A549 (cell line): ENCODE results near the gene PES1. TPM values are rescaled to one million over a fixed set of nuclear protein-coding genes. Genes with fewer than 3 reads are reported as not detected.
"Not testable (repeated sequence)": the region's sequence is repeated elsewhere in the genome, so short reads cannot be mapped to it uniquely, and the experiment has no call there.

ENCODE experiments used
- ATAC-seq, 2 experiments: fragments of 200-7000 bp in 1 of 2; fragments of >200 bp in 1 of 2; cut with Nextera tagmentation in 1 of 2; cut with Tn5 transposase in 1 of 2; 3 replicates each; pipeline versions ENCODE4 v1.8.0 to v1.9.1; 2018 to 2020; ENCODE audit warnings: mild to moderate bottlenecking in 1 of 2, moderate library complexity in 1 of 2
- CTCF ChIA-PET: fragments of 300-600 bp; sonication (Branson Sonifier 250); formaldehyde crosslinking; extraction: SDS; loops from one replicate; lab custom pipeline; 2021; ENCODE audit warnings: antibody characterized with exemption, inconsistent platforms; lab: Yijun Ruan, JAX
- POLR2A ChIA-PET: fragments of 350-600 bp; formaldehyde crosslinking; extraction: SDS; loops from one replicate; lab custom pipeline; 2021; ENCODE audit warnings: antibody characterized with exemption, inconsistent platforms; lab: Yijun Ruan, JAX
- DNase-seq, 2 experiments: peaks; one replicate each; pipeline versions ENCODE4 v3.0.0 to v3.0.0-alpha.2; 2011 to 2016; ENCODE audit warnings: low read depth in 1 of 2, low spot score in 1 of 2
- FAIRE-seq: peaks from 2 replicates; lab custom pipeline; 2011; peaks lifted over from hg19 to GRCh38; lab: Jason Lieb, UNC
- H3K27ac ChIP-seq, 2 experiments: fragments of >200 bp; sonication (Bioruptor Twin); formaldehyde crosslinking; 3 replicates each; pipeline ENCODE4 v1.5.1; 2016 to 2017
- H3K4me1 ChIP-seq: fragments of >200 bp; sonication (Bioruptor Twin); formaldehyde crosslinking; 3 replicates; pipeline ENCODE4 v1.6.1; 2016
- H3K4me2 ChIP-seq: fragments of >200 bp; sonication (Bioruptor Twin); formaldehyde crosslinking; 3 replicates; pipeline ENCODE4 v1.6.1; 2016
- H3K4me3 ChIP-seq: fragments of >200 bp; sonication (Bioruptor Twin); formaldehyde crosslinking; 3 replicates; pipeline ENCODE4 v1.5.1; 2016
- H3K9me3 ChIP-seq: fragments of >200 bp; sonication (Bioruptor Twin); formaldehyde crosslinking; 3 replicates; pipeline ENCODE4 v1.6.1; 2016
- BHLHE40 ChIP-seq: IDR thresholded peaks from 2 replicates; pipeline ENCODE4 v1.6.1; 2012; ENCODE audit warnings: low read depth, low read length, inconsistent platforms
- CBX2 ChIP-seq: fragments of 200-600 bp; sonication (generic); IDR thresholded peaks from 2 replicates; pipeline ENCODE4 v1.6.1; 2016; ENCODE audit warnings: low read depth, mild to moderate bottlenecking, borderline replicate concordance
- CEBPB ChIP-seq, 2 experiments: fragments of >200 bp in 1 of 2; sonication (Bioruptor Twin) in 1 of 2; formaldehyde crosslinking in 1 of 2; IDR thresholded peaks; 2 replicates each; pipeline ENCODE4 v1.6.1; 2012 to 2016
- CHD2 ChIP-seq: fragments of 150-350 bp; IDR thresholded peaks from 2 replicates; pipeline ENCODE4 v1.6.1; 2014; ENCODE audit warnings: low read length; ENCODE audit not compliant: partially characterized antibody
- CHD4 ChIP-seq: fragments of 200-600 bp; sonication (generic); IDR thresholded peaks from 2 replicates; pipeline ENCODE4 v1.6.1; 2016; ENCODE audit warnings: antibody characterized with exemption, mild to moderate bottlenecking, borderline replicate concordance
- EHMT2 ChIP-seq: fragments of 200-600 bp; sonication (generic); IDR thresholded peaks from 2 replicates; pipeline ENCODE4 v1.6.1; 2016; ENCODE audit warnings: antibody characterized with exemption, low read depth, mild to moderate bottlenecking, moderate library complexity
- EP300 ChIP-seq, 2 experiments: fragments of >200 bp; sonication (Bioruptor Twin); formaldehyde crosslinking; IDR thresholded peaks; 2 replicates in 1 of 2; 3 replicates in 1 of 2; pipeline ENCODE4 v1.6.1; 2016 to 2017
- ESRRA ChIP-seq: fragments of 150-350 bp; IDR thresholded peaks from 2 replicates; pipeline ENCODE4 v1.6.1; 2014; ENCODE audit warnings: mild to moderate bottlenecking, low read length, borderline replicate concordance
- GATA3 ChIP-seq: IDR thresholded peaks from 2 replicates; pipeline ENCODE4 v1.6.1; 2012; ENCODE audit warnings: borderline replicate concordance
- HDAC2 ChIP-seq: fragments of 200-600 bp; sonication (generic); IDR thresholded peaks from 2 replicates; pipeline ENCODE4 v1.6.1; 2016
- HEYL ChIP-seq: fragments of 250-450 bp; sonication (Bioruptor Pico); IDR thresholded peaks from 2 replicates; pipeline ENCODE4 v1.8.0; 2021; ENCODE audit warnings: mild to moderate bottlenecking, moderate library complexity
- HOXB13 ChIP-seq: fragments of 250-450 bp; sonication (Bioruptor Pico); IDR thresholded peaks from 2 replicates; pipeline ENCODE4 v1.5.0; 2020; ENCODE audit warnings: low read depth, mild to moderate bottlenecking, moderate library complexity
- HOXB5 ChIP-seq: fragments of 250-450 bp; sonication (Bioruptor Pico); IDR thresholded peaks from 2 replicates; pipeline ENCODE4 v1.5.0; 2020; ENCODE audit warnings: mild to moderate bottlenecking, moderate library complexity
- JUN ChIP-seq, 2 experiments: fragments of >200 bp; sonication (Bioruptor Twin); formaldehyde crosslinking; IDR thresholded peaks; 2 replicates in 1 of 2; 3 replicates in 1 of 2; pipeline ENCODE4 v1.6.1; 2016 to 2017
- JUNB ChIP-seq: fragments of >200 bp; sonication (Bioruptor Twin); formaldehyde crosslinking; IDR thresholded peaks from 2 replicates; pipeline ENCODE4 v1.6.1; 2016
- MAFK ChIP-seq: fragments of 450-650 bp; IDR thresholded peaks from 2 replicates; pipeline ENCODE4 v1.6.1; 2014; ENCODE audit not compliant: partially characterized antibody
- NPAS2 ChIP-seq: fragments of 250-450 bp; sonication (Bioruptor Pico); IDR thresholded peaks from 2 replicates; pipeline ENCODE4 v1.8.0; 2022; ENCODE audit warnings: mild to moderate bottlenecking, moderate library complexity, borderline replicate concordance
- NR3C1 ChIP-seq: fragments of >200 bp; sonication (Bioruptor Twin); formaldehyde crosslinking; IDR thresholded peaks from 3 replicates; pipeline ENCODE4 v1.6.1; 2017
- POLR2AphosphoS2 ChIP-seq: conservative IDR thresholded peaks from 2 replicates; pipeline ENCODE4 v1.6.1; 2012; ENCODE audit warnings: low read length, improper control_type of control experiment, inconsistent platforms
- RAD21 ChIP-seq, 2 experiments: fragments of >200 bp in 1 of 2; sonication (Bioruptor Twin) in 1 of 2; formaldehyde crosslinking in 1 of 2; IDR thresholded peaks in 1 of 2; conservative IDR thresholded peaks in 1 of 2; 2 replicates in 1 of 2; 3 replicates in 1 of 2; pipeline ENCODE4 v1.6.1; 2012 to 2018; ENCODE audit warnings: inconsistent platforms in 1 of 2
- RFX5 ChIP-seq: fragments of 450-650 bp; IDR thresholded peaks from 2 replicates; pipeline ENCODE4 v1.7.1; 2014; ENCODE audit warnings: antibody characterized with exemption, mild to moderate bottlenecking, moderate library complexity
- SMC3 ChIP-seq: fragments of >200 bp; sonication (Bioruptor Twin); formaldehyde crosslinking; IDR thresholded peaks from 3 replicates; pipeline ENCODE4 v1.6.1; 2018; ENCODE audit warnings: inconsistent platforms
- ZC3H11A ChIP-seq: fragments of 450-650 bp; IDR thresholded peaks from 2 replicates; pipeline ENCODE4 v1.6.1; 2014; ENCODE audit warnings: antibody characterized with exemption, mild to moderate bottlenecking
- ZFP36 ChIP-seq: fragments of 450-650 bp; IDR thresholded peaks from 2 replicates; pipeline ENCODE4 v1.6.1; 2014; ENCODE audit warnings: borderline replicate concordance; ENCODE audit not compliant: partially characterized antibody
- ZNF302 ChIP-seq: fragments of 250-450 bp; sonication (Bioruptor Pico); IDR thresholded peaks from 2 replicates; pipeline ENCODE4 v1.9.0; 2021; ENCODE audit warnings: inconsistent platforms, mild to moderate bottlenecking, moderate library complexity
- ZSCAN20 ChIP-seq: fragments of 250-450 bp; sonication (Bioruptor Pico); IDR thresholded peaks from 2 replicates; pipeline ENCODE4 v1.8.0; 2022; ENCODE audit warnings: mild to moderate bottlenecking, moderate library complexity
- WGBS: methylation state at CpG from one replicate; pipeline ENCODE4 v1.1.6; 2017; ENCODE audit errors: missing lambda C conversion rate; 5-methylcytosine and 5-hydroxymethylcytosine counted together
- polyA plus RNA-seq, 4 experiments: library from polyadenylated mRNA; depleted of rRNA in 3 of 4; stranded (reverse); fragments of >200 nt; fragmentation: RNase III in 1 of 4; extraction: RNeasy Plus Mini Kit Qiagen cat#74134 plus additional on column Dnase treatment in 1 of 4; gene quantifications; 2 replicates in 3 of 4; 3 replicates in 1 of 4; pipeline ENCODE4 v1.2.3, GENCODE V29; 2011 to 2017
- TF ChIP-seq, protein P1 (sequence below): IDR thresholded peaks from 2 replicates; pipeline ENCODE4 v1.6.1; 2012; ENCODE audit warnings: low read depth, borderline replicate concordance
- TF ChIP-seq, protein P2 (sequence below): fragments of 250-450 bp; sonication (Bioruptor Pico); IDR thresholded peaks from 2 replicates; pipeline ENCODE4 v1.5.0; 2020; ENCODE audit warnings: low read depth, mild to moderate bottlenecking, moderate library complexity

Gene PES1
- polyA plus RNA-seq, 2 of the 4 experiments (the other 2 are of a cell fraction): 107 to 111 TPM

DNA sequence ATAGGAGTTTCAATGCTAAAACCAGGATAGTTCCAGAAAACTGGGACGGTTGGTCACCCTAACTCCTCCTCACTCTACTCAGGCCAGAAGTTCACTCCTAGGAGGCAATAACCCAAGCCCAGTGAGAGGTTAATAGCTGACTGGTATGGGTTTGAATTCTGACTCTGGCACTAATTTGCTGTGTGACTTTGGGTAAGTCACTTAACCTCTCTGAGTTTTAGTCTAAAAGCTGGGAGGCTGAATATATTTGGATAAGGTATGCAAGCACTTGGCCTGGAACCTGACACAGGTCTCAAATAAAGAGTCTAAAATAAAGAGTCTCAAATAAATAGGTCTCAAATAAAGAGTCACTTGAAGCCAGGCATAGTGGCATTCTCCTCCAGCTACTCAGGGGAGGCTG is 39.0 kb downstream of the PES1 start:
- 0% methylated on average over 1 of the region's 1 CpG for WGBS
- no peaks in the 10 kb centered on the region for H3K9me3 ChIP-seq
- ChIA-PET POLR2A (no interaction called here), CTCF (interaction anchor here (1.1 to 1.6 kb wide), 2 partner anchors 30 to 108 kb away, joined by 3 to 5 read pairs; no protein-coding TSS in a partner anchor)
- H3K27ac ChIP-seq: no peak overlapping the region
- no peak overlapping the region for H3K4me2 ChIP-seq
- FAIRE-seq (no peak), DNase-seq (no peak), ATAC-seq (no peak)
- no peaks in the 10 kb centered on the region for H3K4me1 ChIP-seq
- TF ChIP-seq, protein P1, sequence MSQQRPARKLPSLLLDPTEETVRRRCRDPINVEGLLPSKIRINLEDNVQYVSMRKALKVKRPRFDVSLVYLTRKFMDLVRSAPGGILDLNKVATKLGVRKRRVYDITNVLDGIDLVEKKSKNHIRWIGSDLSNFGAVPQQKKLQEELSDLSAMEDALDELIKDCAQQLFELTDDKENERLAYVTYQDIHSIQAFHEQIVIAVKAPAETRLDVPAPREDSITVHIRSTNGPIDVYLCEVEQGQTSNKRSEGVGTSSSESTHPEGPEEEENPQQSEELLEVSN: no peak
- TF ChIP-seq RFX5: no peak
- no peak for TF ChIP-seq SMC3
- peak; percentile 40 for TF ChIP-seq ZFP36
- no peak overlapping the region for H3K4me3 ChIP-seq

DNA sequence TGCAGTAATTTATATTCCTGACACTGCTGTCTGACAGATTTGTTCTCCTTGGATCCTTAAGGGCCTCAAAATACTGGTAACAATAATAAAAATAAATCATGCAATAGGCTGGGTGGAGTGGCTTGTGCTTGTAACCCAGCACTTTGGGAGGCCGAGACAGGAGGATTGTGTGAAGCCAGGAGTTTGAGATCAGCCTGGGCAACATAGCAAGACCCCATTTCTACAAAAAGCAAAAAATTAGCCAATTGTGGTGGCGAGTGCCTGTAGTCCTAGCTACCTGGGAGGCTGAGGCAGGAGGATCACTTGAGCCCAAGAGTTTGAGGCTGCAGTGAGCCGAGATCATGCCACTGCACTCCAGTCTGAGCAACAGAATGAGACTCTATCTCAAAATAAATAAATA is 39.9 kb downstream of the PES1 start:
- CTCF ChIA-PET: interaction anchor here (1.6 kb wide), 1 partner anchor 107 kb away, joined by 5 read pairs; no protein-coding TSS in a partner anchor
- H3K9me3 ChIP-seq, H3K27ac ChIP-seq, H3K4me3 ChIP-seq, FAIRE-seq, DNase-seq, H3K4me1 ChIP-seq, H3K4me2 ChIP-seq, ATAC-seq, POLR2A ChIA-PET: not testable (repeated sequence)
- WGBS: 91% methylated on average over 3 of the region's 3 CpGs

DNA sequence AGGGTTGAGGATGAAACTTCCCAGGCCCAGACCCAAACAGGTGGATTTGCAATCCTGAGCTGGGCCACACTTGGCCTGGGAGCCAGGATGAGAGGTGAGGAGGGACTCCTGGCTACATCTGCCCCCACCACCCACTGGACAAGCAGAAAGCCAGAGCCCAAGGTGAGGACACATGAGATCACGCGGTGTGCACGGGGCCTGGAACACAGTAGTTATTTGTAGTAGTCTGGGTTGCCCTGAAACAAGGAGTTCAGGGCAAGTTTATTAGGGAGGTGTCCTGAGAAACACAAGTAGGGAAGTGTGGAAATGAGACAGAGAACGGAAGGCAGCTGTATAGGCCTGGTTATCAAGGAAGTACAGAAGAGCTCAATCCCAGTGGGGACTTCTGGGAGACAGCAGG is 44.5 kb downstream of the PES1 start:
- TF ChIP-seq BHLHE40: no peak
- no peak for TF ChIP-seq CEBPB (IDR thresholded peaks at IDR 0.05)
- no peak for TF ChIP-seq JUNB
- no peak for TF ChIP-seq ZNF302 (CRISPR knock-in tag)
- TF ChIP-seq ESRRA: no peak
- no peak for TF ChIP-seq NR3C1
- TF ChIP-seq RFX5: no peak
- TF ChIP-seq EHMT2: no peak
- TF ChIP-seq HOXB13 (CRISPR knock-in tag): no peak
- TF ChIP-seq CBX2: no peak
- TF ChIP-seq, all 56 proteins: peak for 0
- H3K4me3 ChIP-seq: no peak overlapping the region
- CTCF ChIA-PET: no interaction called here
- DNase-seq (no peak), FAIRE-seq (no peak), ATAC-seq (no peak)
- H3K27ac ChIP-seq: no peak overlapping the region
- POLR2A ChIA-PET: no interaction called here
- no peak overlapping the region for H3K4me2 ChIP-seq
- no peaks in the 10 kb centered on the region for H3K9me3 ChIP-seq
- no peaks in the 10 kb centered on the region for H3K4me1 ChIP-seq
- 87% methylated on average over 4 of the region's 4 CpGs for WGBS

DNA sequence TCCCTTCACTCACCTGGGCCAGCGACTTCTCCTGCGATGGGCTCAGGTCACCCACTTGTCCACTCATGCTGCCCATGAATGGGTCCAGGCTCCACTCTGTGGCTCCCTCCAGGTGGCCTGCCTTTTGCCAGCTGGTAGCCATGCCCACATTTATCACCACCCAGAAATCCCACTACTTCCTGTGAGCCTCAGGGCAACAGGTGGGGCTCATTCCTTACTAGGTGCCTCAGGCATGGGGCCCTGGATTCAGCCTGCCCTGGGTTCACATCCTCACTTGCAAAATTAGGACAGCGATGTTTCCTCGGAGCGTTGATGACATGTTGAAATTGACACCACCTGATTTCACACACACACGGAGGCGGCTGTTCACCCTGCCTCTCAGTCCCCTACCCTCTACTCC is 45.1 kb downstream of the PES1 start, which contains the start of gene SEC14L6:
SEC14L6 (minus strand) TSS at position 126 of the 400 bp plus-strand sequence; CDS start at position 67, 59 bp downstream.
- TF ChIP-seq EP300 (IDR thresholded peaks at IDR 0.05) (no peak), JUN (IDR thresholded peaks at IDR 0.05) (no peak), HDAC2 (no peak), CHD2 (no peak), ZSCAN20 (no peak), ZC3H11A (no peak), NPAS2 (no peak), GATA3 (no peak), HEYL (CRISPR knock-in tag) (no peak), RAD21 (conservative IDR thresholded peaks at IDR 0.05 in 1 of 2, IDR thresholded peaks at IDR 0.05 in 1 of 2) (no peak), CHD4 (no peak), POLR2AphosphoS2 (no peak), MAFK (no peak), HOXB5 (no peak), JUNB (no peak), RFX5 (no peak), NR3C1 (no peak)
- TF ChIP-seq, protein P2, sequence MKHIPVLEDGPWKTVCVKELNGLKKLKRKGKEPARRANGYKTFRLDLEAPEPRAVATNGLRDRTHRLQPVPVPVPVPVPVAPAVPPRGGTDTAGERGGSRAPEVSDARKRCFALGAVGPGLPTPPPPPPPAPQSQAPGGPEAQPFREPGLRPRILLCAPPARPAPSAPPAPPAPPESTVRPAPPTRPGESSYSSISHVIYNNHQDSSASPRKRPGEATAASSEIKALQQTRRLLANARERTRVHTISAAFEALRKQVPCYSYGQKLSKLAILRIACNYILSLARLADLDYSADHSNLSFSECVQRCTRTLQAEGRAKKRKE: no peak
- Histone ChIP-seq H3K4me3 (no peak within 1 kb of the TSS), H3K4me1 (no peaks in the 10 kb centered on the region), H3K4me2 (no peak within 1 kb of the TSS), H3K27ac (no peak within 1 kb of the TSS), H3K9me3 (no peaks in the 10 kb centered on the region)
- FAIRE-seq (no peak), DNase-seq (no peak), ATAC-seq (no peak)
- WGBS: 93% methylated on average over 7 of the region's 7 CpGs
- ChIA-PET POLR2A (no interaction called here), CTCF (interaction anchor here (1.0 kb wide), 1 partner anchor 10 kb away, joined by 3 read pairs; no protein-coding TSS in a partner anchor)
